Stimulated activated naive CD8-positive, alpha-beta T cell treated with anti-CD3 and anti-CD28 coated beads, Interleukin-15, Interleukin-2, amounts not matched to agents 100 U/mL and 50 U/mL, for 24 hours (primary cell): ENCODE data around the gene PDE3A.
"Not testable (repeated sequence)": the region's sequence is repeated elsewhere in the genome, so short reads cannot be mapped to it uniquely, and the experiment has no call there.

Source experiments
- ATAC-seq: fragments of 150-1000 bp; cut with Tn5 transposase; one replicate; pipeline ENCODE4 v1.10.0; 2021
- DNase-seq: peaks from one replicate; pipeline ENCODE4 v3.0.0; 2021

Gene PDE3A

DNA sequence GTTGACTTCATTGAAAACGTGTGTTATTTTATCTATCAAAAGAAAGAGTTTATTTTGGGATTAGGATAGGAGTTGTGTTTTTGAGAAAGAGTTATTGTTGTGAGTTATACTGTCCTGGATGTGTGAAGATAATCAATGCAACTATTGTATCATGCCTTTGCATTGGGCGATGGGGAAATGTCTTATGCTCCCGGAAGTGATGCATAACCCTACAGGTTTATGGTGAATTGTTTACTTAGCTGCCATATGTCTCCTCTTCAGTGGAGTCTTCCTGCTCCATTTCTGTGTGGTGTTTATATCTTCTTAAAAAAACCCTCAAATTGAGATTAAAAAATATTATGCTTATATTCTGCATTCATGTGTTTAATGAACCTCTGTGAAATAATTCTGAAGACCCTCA, 6.5 kb downstream of the PDE3A start:
- no peak for ATAC-seq
- no peak for DNase-seq

DNA sequence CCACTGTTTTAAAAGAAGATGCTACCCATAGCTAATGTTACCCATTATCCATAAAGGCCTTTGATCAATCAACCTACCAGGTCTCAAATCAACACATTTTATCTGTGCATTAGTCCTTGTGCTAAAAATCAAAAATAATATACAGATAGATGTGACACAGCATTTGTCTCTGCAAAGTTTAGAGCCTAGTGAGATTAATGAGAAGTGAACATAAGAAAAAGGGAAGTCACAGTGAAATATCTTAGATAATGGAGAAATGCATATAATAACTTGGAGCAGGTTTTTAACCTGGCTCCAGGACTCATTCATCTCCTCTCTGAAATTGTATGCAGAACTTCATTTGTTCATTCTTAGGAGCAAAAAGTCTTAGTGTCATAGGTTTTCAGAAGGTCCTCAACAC, 7.2 kb downstream of the PDE3A start:
- ATAC-seq: no peak
- no peak for DNase-seq

DNA sequence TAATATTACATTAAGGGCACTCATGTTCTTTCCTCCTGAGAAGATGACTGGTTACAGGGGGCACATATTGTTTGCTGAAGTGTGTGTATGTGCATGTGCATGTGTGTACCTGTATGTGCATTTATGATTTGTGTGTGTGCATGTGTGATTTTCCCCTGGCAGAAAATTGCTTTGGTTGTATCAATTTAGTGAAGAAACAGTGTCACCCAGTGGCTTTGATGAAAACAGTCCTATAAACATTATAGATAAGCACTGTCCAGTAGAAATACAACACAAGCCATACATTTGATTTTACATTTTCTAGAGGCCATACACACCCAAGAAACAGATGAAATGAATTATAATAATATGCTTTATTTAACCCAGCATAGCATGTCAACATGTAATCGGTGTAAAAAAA, 8.6 kb downstream of the PDE3A start:
- no peak for DNase-seq
- ATAC-seq: no peak

DNA sequence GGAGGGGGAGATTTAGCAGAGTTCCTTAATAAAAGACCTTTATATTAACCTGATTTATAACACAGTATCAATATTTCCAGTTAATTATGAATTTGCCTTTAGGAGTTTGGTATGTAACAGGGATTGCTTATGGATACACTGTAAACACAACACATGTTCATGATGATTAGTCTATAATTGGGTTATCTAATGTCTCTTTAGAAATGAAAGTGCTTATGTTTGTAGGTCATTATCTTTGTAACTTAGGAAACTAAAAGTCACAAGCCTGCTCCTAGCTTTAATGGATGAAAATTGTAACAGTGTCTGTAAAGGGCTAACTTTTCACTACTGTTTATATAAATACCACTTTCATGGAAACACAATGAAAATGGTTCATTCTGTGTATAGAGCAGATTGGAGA, 9.4 kb downstream of the PDE3A start:
- no peak for DNase-seq
- no peak for ATAC-seq

DNA sequence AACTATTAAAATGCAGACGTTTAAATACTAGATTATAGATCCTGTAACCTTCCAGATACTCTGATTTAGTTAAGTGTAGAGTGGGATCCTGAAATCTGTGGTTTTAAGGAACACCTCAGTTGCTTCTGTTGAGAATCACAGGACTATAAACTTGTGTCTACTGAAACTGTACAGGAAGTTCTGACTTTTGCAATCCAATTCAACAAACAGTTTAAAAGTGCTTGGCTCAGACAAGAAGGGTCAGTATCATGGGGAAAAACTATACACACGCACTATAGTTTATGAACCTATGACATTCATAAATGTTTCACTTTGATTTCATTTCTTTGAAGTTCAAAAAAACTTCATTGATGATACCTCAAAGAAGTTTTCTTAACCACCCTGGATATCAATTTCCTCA, 13.8 kb downstream of the PDE3A start:
- no peak for DNase-seq
- no peak for ATAC-seq

DNA sequence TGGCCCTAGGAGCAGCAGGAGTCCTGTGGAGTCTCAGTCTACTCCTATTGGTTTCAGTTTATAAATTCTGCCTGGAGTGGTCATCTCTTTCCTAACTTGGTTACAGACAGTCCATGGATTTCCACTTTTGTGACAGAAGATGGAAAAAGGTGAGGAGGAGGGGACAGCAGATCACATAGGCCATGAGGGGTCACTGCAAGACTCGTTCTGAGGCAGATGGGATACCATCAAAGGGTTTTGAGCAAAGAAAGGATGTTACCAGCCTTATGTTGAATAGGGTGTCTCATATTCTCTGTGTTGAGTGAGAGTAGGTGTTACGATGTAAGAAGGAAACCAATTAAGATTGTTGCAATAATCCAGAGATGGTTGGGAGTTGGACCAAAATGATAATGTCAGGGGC, 15.3 kb downstream of the PDE3A start:
- DNase-seq (no peak), ATAC-seq (no peak)

DNA sequence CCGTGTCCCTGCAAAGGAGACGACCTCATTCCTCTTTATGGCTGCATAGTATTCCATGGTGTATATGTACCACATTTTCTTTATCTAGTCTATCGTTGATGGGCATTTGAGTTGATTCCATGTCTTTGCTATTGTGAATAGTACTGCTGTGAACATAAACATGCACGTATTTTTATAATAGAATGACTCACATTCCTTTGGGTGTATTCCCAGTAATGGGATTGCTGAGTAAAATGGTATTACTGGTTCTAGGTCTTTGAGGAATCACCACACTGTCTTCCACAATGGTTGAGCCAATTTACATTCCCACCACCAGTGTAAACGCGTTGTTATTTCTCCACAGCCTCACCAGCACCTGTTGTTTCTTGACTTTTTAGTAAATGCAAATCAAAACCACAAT, 16.5 kb downstream of the PDE3A start:
- not testable (repeated sequence) for DNase-seq, ATAC-seq

DNA sequence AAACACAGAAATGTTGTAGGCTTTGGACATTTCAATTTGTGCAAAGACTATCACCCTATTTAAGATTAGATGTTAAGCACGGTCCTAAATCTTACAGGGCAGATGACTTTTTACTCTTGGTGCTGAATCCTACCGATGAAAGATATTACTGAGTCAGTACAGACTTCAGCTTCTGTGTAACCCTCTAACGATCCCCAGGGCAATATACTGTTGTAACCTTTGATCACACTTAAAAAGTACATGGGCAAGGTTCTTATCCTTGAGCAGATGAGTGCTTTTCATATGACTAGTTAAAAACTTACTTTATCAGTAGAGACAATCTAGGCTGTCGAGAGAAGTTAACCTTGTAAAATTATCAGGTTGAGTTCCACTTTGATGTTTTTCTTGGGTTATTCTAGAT, 22.5 kb downstream of the PDE3A start:
- ATAC-seq (no peak), DNase-seq (no peak)

DNA sequence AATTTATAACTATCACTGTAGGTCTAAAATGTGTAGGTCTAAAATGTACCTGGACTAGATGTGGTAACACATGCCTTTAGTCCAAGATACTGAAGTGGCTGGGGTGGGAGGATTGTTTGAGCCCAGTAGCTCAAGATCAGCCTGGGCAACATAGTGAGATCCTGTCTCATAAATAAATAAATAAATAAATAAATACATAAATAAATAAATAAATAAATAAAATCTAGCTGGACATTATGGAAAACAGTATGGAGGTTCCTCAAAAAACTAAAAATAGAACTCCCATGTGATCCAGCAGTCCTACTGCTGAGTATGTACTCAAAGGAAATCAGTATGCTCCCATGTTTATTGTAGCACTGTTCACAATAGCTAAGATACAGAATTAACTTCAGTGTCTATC, 24.0 kb downstream of the PDE3A start:
- no peak for DNase-seq
- no peak for ATAC-seq

DNA sequence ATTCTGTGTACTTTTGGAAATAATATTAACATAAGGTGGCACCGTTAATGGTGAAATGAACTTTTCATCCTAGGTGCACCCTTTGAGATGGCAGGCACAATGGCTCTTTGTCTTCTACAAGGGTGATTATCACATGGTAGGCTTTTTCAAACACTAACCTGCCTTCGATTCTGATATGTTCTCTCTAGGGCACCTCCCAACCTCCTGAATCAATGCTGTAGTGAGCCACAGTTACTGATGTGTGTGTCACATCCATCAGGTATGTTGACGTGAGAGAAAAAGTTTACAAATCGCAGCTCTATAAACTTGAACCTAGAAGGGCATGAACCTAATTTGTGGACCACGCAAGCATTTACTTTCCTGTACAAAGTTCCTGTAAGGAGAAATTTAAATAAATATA, 25.4 kb downstream of the PDE3A start:
- DNase-seq (no peak), ATAC-seq (no peak)

DNA sequence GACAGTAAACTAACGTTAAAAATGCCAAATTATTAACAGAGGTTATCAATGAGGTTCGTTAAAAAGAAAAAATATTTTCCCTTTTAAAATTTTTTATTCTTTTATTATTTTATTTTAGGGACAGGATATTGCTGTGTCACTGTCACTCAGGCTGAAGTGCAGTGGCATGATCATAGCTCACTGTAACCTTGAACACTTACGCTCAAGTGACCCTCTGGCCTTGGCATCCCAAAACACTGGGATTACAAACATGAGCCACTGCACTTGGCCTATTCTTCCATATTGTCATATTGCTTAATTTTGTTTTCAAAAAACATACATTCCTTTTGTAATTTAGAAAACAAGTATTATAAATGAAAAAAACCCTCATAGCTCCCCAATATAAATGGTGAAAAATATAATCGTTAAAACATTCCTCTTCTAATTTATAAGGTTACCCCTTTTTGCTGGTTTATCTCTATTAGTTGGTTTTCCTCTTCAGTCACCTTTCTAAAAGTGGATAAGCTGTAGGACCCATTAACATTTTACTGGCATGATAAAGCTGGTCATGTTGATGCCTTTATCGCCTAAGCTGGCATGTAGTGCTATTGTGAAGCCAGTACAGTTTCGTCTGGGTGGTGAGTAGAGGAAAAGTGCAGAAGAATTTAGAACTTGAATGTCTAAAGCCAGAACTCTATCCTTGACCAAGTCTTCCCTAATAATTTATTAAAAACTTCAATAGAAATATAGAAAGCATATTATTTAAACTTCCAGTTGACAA, 27.6 kb downstream of the PDE3A start:
- ATAC-seq (no peak), DNase-seq (no peak)

DNA sequence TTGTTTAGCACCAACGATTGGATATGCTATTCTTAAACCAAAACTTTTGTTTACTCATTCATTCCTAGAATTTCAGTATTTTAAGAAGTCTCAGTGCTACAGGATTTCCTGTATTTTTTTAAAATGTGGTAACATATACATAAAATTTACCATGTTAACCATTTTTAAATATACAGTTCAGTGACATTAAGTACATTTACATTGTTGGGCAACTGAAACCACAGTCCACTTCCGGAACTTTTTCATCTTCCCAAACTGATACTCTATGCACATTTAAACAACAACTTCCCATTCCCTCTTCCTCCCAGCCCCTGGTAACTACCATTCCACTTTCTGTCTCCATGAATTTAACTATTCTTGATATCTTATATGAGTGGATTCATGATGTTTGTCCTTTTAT, 30.3 kb downstream of the PDE3A start:
- ATAC-seq (no peak), DNase-seq (no peak)

DNA sequence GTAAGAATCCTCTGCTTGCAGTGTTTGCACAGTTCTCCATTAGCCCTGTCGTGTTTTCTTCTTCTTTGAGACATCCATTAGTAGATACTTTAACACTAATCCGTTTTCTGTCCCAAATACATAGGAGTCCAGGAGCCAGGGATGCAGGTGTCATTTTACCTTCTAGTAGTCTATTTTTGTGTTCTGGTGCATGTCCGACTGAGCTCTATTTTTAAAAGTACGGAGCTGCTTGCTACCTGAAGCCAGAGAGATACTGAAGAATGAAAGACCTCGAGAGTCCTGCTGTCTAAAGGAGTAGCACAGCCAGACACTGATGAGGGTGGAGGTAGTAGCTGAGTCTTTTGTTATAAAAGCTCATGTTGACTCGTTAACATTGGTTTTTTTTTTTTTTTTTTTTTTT, 31.7 kb downstream of the PDE3A start:
- ATAC-seq (no peak), DNase-seq (no peak)

DNA sequence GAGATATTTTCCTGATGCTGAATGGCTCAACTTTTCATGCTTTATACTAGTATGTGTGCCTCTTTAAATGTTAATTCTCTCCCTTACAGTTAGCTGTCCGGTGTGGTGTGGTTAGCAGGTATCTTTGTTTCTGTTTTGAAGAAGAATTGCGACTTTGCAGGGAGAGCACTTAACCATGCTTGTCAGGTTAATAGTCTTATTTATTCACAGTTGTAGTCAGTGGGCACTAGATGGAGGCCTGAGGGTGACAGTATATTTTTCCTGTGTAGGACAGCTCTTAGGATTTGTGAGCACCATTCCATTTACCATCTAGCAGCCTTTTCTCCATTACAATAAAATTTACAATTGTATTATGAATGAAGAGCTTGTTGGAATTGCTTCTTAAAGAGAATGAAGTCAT, 34.9 kb downstream of the PDE3A start:
- DNase-seq (no peak), ATAC-seq (no peak)

DNA sequence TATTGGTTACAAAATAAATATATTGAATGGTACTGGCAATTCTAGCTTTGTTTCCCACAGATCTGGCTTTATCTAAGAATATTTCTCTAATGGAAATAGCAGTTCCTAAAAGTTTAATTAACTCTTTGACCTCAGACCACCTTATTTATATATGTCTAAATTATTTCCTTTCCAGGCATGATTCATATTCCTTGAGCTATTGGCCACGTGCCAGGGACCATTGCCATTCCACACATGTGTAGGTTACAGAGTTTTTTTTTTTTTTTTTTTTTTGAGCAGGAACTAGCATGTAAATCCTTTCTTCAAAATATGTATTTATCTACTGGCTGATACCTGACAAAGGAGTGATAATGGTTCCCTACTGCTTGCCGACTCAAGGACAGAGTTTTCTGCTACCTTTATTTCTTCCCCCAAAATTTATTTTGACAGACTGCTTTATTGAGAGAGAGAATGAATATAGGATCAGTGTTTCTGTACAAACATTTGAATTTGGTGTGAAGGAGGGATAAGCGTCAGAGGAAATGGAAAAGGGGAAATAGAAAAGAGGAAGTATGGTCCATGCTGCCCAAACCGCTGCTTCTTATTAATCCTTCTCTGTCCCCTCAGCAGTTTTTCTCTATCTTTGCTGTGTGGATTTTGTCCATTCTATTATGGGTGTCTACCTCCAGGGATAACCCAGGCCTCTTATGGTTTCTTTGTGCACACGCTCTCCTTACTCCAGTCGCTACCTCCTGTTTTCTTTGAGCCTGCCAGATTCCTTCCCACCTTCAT, 36.4 kb downstream of the PDE3A start:
- ATAC-seq (no peak), DNase-seq (no peak)

DNA sequence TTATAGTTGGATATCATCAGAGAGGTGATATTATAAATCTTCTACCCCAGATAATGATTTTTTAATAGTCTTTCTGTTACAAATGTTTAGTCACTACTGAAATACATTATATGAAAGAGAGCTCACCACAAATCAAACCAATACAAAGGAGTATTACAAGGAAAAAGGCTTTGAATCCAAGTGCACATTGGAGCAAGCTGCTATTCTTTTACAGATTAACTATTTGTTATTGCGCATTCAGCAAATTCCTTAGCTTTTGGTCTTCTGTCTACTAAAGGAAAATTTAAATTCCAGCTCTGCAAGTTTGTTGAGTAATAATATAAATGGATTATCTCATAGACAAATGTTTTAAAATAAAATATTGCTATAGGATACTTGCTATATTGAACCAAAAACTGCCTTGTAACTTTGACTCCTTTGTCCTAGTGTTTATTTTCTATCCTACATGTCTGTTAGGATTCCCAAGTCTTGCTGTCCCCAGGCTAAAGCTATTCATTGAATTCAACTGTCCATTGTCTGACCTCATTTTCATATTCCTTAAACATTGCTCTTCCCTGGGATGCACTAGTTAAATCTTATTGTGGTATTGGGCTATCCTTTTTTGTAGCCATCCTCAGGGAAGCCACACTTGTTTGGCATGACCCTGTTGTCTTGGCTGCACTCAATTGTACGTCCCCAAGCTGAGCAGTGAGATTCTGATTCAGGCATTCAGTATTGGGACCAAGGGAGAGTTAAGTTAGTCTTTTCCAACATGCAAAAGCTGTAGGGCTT, 41.5 kb downstream of the PDE3A start:
- ATAC-seq: no peak
- no peak for DNase-seq

DNA sequence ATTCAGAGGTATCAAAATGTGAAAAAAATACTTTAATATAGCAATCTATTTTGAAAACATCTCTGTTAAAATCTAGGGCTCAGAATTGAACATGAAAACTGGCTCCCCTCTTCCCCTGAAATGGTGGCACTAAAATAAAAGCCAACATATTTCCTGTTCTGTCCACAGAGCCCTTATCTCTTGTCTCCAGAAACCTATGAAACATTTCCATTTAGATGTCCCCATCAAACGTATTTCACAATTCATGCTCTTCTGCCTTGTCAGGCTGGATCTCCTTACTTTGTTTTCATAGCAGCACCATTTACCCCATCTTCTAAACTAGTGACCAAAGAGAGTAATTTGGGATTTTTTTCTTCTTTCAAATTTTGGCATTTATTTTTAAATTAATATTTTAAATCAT, 42.4 kb downstream of the PDE3A start:
- DNase-seq: no peak

DNA sequence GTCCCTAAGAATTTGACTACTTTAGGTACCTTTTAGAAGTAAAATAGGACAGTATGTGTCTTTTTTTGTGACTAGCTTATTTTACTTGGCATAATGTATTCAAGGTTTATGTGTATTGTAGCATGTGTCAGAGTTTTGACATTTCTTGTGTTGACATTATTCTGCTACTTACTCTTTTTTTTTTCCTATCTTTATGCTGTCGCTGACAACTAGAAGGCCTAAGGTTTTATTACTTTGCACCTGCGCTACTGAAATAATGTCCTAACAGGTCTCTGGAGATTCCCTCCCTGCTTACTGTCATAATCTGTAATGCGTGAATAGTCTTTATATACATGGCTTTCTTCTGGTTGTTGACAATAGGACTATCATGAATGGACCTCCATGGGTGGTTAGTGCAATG, 43.0 kb downstream of the PDE3A start:
- no peak for ATAC-seq
- no peak for DNase-seq

More for the DNA sequence above, 42.4 kb downstream of the PDE3A start:
- ATAC-seq: no peak

DNA sequence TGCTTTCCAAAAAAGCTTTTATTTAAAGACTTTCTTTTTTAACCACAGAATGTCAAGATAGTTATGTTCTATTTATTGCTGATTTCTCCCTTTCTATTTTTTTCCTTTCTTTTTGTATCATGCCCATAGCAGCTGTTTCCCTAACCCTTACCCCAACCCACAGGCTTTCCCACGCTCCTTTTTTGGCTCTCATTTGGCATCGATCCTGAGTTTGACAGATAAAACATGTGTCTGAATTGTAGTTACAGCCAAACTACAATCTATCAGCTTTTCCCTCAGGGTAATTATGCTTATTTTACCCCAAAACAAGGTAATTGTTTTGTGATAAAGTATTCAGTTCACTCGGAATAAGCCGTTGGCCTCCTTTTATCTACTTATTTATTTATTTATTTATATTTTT, 46.7 kb downstream of the PDE3A start:
- DNase-seq (no peak), ATAC-seq (no peak)

DNA sequence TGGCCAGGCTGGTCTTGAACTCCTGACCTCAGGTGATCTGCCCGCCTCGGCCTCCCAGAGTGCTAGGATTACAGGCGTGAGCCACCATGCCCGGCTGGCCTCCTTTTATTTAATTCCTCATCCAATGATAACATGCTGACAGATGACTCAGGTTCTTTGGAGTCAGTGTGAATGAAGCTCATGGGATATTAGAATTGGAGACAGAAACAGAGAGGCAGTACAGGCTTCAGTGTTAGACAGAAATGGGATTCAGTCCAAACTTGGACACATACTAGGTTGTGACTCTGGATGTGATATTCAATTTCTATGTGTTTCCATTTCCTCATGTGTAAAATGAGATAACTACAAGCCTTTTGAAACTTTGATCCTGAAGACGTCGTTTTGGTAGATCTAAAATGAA, 47.3 kb downstream of the PDE3A start:
- no peak for ATAC-seq
- DNase-seq: no peak

DNA sequence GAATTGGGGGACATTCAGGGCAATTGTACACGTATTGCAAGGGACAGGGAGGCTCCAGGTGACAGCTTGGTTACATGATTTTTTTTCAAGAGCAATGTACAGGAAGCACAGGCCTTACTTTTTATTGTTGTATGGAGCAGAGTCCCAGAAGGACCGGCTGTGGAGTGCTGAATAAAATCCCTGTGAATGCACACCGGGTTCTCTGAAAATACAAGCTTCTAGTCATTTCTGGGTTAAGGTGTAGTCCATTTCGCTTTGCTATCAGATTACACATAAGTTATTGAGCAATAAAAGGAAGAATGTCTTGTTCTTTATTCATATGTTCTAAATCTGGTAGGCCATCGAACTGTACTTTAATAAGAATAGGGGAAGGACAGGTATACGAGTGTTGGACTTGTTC, 52.2 kb downstream of the PDE3A start:
- ATAC-seq (no peak), DNase-seq (no peak)

DNA sequence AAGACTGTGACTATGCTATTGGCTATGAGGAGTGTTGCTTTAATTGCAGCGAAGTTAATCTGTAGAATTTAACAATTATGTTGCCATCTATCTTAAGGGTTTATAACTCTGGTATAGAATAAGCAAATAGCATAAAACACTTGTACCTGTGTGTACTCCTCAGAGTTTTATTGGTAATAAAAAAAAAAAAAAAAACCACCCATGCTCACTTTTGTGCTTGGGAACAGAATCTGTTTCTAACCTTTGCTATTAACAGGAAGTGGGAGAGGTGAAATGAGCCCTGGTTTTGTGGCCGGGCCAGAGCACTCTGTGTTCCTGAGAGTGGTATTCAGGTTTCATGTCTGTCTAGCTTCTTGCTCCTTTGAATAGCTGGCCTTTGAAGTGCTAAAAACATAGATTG, 53.1 kb downstream of the PDE3A start:
- no peak for DNase-seq
- ATAC-seq: no peak

DNA sequence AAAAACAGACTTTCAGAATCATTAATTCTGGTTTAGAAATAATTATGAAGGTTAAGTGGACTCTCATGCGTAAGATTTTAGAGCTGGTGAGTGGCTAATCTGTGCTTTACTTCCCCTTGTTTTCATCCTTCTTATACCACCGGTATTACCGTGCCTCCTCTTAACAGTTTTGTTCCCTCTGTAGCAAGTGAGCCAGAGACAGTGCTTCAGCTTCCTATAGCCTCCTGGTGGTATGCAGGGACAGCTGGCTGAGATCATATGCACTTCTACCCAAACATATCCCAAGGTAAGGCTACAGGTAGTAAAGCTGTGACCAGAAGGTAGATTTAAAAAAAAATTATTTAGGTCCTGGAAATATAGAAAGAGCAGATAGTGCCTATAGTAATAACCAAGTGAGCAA, 55.2 kb downstream of the PDE3A start:
- DNase-seq (no peak), ATAC-seq (no peak)
